Dendritic cell treated with granulocyte-macrophage colony-stimulating factor and Interleukin-4, amounts not matched to agents 40 ng/mL and 50 ng/mL, for 4 days (primary cell): ENCODE measurements around the gene KLRK1.
"Not testable (repeated sequence)": the region's sequence is repeated elsewhere in the genome, so short reads cannot be mapped to it uniquely, and the experiment has no call there.

ENCODE experiments used
- H3K27ac Mint-ChIP-seq: one replicate; pipeline ENCODE4 v1.8.0; 2022; ENCODE audit warnings: mild to moderate bottlenecking, mixed read lengths
- H3K27me3 Mint-ChIP-seq: one replicate; pipeline ENCODE4 v1.8.0; 2022; ENCODE audit warnings: mild to moderate bottlenecking, mixed read lengths
- H3K36me3 Mint-ChIP-seq: one replicate; pipeline ENCODE4 v1.8.0; 2022; ENCODE audit warnings: low read depth, mixed read lengths
- H3K4me1 Mint-ChIP-seq: one replicate; pipeline ENCODE4 v1.8.0; 2022; ENCODE audit warnings: low read depth, mixed read lengths
- H3K4me3 Mint-ChIP-seq: one replicate; pipeline ENCODE4 v1.8.0; 2022; ENCODE audit warnings: mild to moderate bottlenecking, moderate library complexity, mixed read lengths
- H3K9me3 Mint-ChIP-seq: one replicate; pipeline ENCODE4 v1.8.0; 2022; ENCODE audit warnings: mixed read lengths
- intact Hi-C: fragments of 100-400 bp; cut with micrococcal nuclease; formaldehyde crosslinking; loops from one replicate; pipeline ENCODE4 v1.15.0; 2022

The KLRK1 gene

GRCh38 chr12:10362828-10363657, 26.8 kb downstream of the KLRK1 start:
- no peaks in the 10 kb centered on the region for H3K4me1 Mint-ChIP-seq
- no peaks in the 10 kb centered on the region for H3K36me3 Mint-ChIP-seq
- intact Hi-C loops: loop anchor here (5.0 kb wide), 1 partner anchor 44 kb away; the partner anchor contains the start of gene KLRC4
- H3K27ac Mint-ChIP-seq: no peak overlapping the region
- no peak overlapping the region for H3K4me3 Mint-ChIP-seq
- no peaks in the 10 kb centered on the region for H3K27me3 Mint-ChIP-seq
- peaks cover 4% of the 10 kb centered on the region for H3K9me3 Mint-ChIP-seq

GRCh38 chr12:10362325-10362724, 27.5 kb downstream of the KLRK1 start:
- Mint-ChIP-seq H3K36me3 (no peaks in the 10 kb centered on the region), H3K4me1 (no peaks in the 10 kb centered on the region), H3K27me3 (no peaks in the 10 kb centered on the region), H3K9me3 (no peaks in the 10 kb centered on the region), H3K4me3 (no peak overlapping the region), H3K27ac (no peak overlapping the region)
- intact Hi-C loops: loop anchor here (5.0 kb wide), 1 partner anchor 45 kb away; the partner anchor contains the start of gene KLRC4

- no peaks in the 10 kb centered on the region for H3K9me3 Mint-ChIP-seq
- no peak overlapping the region for H3K4me3 Mint-ChIP-seq
- H3K27me3 Mint-ChIP-seq: no peaks in the 10 kb centered on the region
- no peak overlapping the region for H3K27ac Mint-ChIP-seq
- H3K36me3 Mint-ChIP-seq: no peaks in the 10 kb centered on the region
- H3K4me1 Mint-ChIP-seq: no peaks in the 10 kb centered on the region
- intact Hi-C loops: loop anchor here (5.0 kb wide), 1 partner anchor 46 kb away; the partner anchor contains the start of gene KLRC4
Observed at GRCh38 chr12:10361622-10362021, 28.2 kb downstream of the KLRK1 start.

DNA sequence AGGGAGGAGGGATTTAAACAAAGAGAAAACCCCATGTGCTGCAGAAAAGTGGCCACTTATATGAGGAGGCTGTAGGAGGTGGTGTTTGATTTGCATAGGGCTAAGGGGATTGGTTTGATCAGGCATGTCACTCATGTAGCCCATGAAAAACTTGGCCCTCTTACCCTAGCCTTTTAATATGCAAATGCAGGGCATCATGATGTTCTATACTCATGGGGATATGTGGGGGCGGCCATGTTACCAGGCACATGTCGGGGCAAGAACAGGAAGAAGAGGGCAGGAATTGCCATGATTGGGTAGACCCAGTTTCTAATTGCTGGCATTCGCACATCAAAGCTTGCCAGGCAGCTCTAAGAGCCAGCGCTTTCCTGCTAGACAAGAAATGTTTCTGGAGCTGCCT, 28.8 kb downstream of the KLRK1 start:
- Mint-ChIP-seq H3K27ac (no peak overlapping the region), H3K9me3 (no peaks in the 10 kb centered on the region), H3K4me3 (no peak overlapping the region), H3K4me1 (no peaks in the 10 kb centered on the region), H3K36me3 (no peaks in the 10 kb centered on the region), H3K27me3 (no peaks in the 10 kb centered on the region)
- intact Hi-C loops: loop anchor here (5.0 kb wide), 1 partner anchor 46 kb away; the partner anchor contains the start of gene KLRC4

DNA sequence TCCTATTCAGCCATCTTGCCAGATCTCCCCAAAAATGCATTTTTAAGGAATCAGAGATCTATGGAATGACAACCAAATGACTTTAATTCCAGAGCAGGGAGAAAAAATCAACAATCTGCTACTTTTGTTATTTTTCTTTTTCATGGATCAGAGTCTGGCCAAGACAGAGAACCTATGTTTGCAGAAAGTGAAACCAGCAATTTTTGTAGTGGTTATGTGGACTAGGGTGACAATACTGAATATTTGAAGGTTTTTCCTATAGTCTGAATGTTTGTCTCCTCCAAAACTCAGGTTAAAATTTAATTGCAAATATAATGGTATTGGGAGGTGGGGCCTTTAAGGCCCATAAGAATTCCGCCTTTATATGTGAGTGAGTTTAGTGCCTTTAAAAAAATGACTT, 30.9 kb downstream of the KLRK1 start:
- Mint-ChIP-seq H3K4me3 (no peak overlapping the region), H3K9me3 (no peaks in the 10 kb centered on the region), H3K36me3 (no peaks in the 10 kb centered on the region), H3K4me1 (no peaks in the 10 kb centered on the region), H3K27me3 (no peaks in the 10 kb centered on the region), H3K27ac (no peak overlapping the region)
- intact Hi-C loops: no loop called here

DNA sequence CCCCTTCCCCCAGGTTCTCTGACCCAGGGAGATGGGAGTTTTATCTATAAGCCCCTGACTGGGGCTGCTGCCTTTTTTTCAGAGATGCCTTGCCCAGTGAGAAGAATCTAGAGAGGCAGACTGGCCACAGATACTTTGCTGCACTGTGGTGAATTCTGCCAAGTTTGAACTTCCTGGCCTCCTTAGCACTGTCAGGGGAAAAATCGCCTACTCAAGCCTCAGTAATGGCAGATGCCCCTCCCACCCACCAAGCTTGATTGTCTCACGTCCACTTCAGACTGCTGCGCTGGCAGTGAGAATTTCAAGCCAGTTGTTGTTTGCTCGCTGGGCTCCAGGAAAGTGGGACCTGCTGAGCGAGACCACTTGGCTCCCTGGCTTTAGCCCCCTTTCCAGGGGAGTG, 31.7 kb downstream of the KLRK1 start:
- H3K27ac Mint-ChIP-seq: no peak overlapping the region
- H3K36me3 Mint-ChIP-seq: no peaks in the 10 kb centered on the region
- H3K27me3 Mint-ChIP-seq: no peaks in the 10 kb centered on the region
- no peaks in the 10 kb centered on the region for H3K4me1 Mint-ChIP-seq
- no peaks in the 10 kb centered on the region for H3K9me3 Mint-ChIP-seq
- intact Hi-C loops: no loop called here
- no peak overlapping the region for H3K4me3 Mint-ChIP-seq

GRCh38 chr12:10354502-10354901, 35.3 kb downstream of the KLRK1 start:
- no peaks in the 10 kb centered on the region for H3K36me3 Mint-ChIP-seq
- H3K27ac Mint-ChIP-seq: no peak overlapping the region
- no peaks in the 10 kb centered on the region for H3K4me1 Mint-ChIP-seq
- intact Hi-C loops: no loop called here
- H3K4me3 Mint-ChIP-seq: no peak overlapping the region
- peaks cover 19% of the 10 kb centered on the region for H3K9me3 Mint-ChIP-seq
- no peaks in the 10 kb centered on the region for H3K27me3 Mint-ChIP-seq

GRCh38 chr12:10354071-10354470, 35.8 kb downstream of the KLRK1 start:
- Mint-ChIP-seq H3K27ac (no peak overlapping the region), H3K27me3 (no peaks in the 10 kb centered on the region), H3K4me1 (no peaks in the 10 kb centered on the region), H3K4me3 (no peak overlapping the region), H3K36me3 (no peaks in the 10 kb centered on the region), H3K9me3 (peaks cover 23% of the 10 kb centered on the region)
- intact Hi-C loops: no loop called here

DNA sequence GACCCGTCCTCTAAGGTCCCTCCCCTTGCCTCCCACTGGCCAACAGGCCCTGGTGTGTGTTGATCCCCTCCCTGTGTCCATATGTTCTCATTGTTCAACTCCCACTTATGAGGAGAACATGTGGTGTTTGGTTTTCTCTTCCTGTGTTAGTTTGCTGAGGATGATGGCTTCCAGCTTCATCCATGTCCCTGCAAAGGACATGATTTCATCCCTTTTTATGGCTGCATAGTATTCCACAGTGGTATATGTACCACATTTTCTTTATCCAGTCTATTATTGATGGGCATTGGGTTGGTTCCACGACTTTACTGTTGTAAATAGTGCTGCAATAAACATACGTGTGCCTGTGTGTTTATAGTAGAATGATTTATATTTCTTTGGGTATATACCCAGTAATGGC, 38.4 kb downstream of the KLRK1 start:
- H3K36me3 Mint-ChIP-seq, intact Hi-C loops, H3K27ac Mint-ChIP-seq, H3K4me3 Mint-ChIP-seq, H3K27me3 Mint-ChIP-seq, H3K4me1 Mint-ChIP-seq: not testable (repeated sequence)
- H3K9me3 Mint-ChIP-seq: peaks cover 35% of the 10 kb centered on the region

DNA sequence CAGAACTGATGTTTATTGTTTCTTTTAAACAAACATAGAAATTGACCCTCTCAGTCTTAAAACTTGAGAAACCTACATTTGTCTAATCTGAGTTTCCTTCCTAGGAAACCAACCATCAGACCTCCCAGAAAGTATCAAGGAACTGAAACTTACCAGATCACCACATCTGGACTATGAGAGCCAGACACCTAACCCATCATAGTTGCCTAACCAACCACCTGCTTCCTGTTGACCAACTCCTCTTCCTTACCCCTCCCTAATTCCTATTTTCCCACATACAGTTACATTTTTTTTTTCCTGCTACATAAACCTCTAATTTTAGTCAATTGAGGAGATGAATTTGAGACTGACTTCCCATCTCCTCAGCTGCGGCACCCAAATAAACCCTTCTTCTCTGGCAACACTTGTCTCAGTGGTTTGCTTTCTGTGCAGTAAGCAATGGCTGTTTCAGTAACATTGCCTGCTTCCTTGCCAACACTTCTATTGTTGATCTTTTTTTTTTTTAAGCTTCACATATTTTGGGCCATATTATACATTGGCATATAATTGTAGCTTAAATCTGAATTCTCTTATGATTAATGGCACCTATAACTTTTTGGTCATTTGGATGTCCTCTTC, 47.8 kb downstream of the KLRK1 start:
- Mint-ChIP-seq H3K9me3 (peaks cover 29% of the 10 kb centered on the region), H3K4me1 (peaks cover 6% of the 10 kb centered on the region), H3K36me3 (peaks cover 6% of the 10 kb centered on the region), H3K4me3 (no peak overlapping the region), H3K27ac (no peak overlapping the region), H3K27me3 (no peaks in the 10 kb centered on the region)
- intact Hi-C loops: no loop called here

DNA sequence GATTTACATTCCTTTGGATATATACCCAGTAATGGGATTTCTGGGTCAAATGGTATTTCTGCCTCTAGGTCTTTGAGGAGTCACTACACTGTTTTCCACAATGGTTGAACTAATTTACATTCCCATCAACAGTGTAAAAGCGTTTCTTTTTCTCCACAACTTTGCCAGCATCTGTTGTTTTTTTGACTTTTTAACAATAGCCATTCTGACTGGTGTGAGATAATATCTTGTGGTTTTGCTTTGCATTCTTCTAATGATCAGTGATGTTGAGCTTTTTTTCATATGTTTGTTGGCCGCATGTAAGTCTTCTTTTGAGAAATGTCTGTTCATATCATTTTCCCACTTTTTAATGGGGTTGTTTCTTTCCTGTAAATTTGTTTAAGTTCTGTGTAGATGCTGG, 48.9 kb downstream of the KLRK1 start:
- H3K36me3 Mint-ChIP-seq, H3K4me1 Mint-ChIP-seq, intact Hi-C loops, H3K27ac Mint-ChIP-seq, H3K4me3 Mint-ChIP-seq, H3K27me3 Mint-ChIP-seq: not testable (repeated sequence)
- peaks cover 26% of the 10 kb centered on the region for H3K9me3 Mint-ChIP-seq

DNA sequence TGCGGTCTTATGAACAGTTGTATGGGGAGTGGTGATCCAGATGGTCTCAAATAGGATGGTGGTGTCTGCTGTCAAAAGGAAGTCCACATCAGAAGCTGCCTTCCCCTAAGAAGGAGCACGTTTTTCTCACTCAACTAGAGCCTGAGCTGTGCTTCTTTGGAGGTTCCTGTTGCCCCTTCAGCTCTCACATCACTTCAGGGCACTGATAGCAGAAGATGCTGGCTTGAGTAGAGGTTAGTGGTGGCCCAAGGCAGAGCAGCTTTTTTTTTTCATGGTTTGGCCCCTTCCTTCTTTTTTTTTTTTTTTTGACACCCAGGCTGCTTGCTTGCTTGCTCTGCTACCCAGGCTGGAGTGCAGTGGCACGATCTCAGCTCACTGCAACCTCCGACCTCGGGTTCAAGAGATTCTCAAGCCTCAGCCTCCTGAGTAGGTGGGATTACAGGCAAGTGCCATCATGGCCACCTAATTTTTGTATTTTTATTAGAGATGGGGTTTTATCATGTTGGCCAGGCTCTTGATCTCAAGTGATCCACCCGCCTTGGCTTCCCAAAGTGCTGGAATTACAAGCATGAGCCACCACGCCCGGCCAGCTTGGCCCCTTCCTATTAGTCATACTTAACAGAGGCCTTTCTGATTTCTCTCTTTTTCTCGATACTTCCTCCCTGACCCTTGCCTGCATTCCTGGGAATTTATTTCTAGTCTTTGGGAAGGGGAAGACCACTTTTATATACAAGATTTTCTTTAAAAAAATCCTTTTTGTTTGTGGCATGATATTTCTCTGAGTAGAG, 50.6 kb downstream of the KLRK1 start:
- peaks cover 3% of the 10 kb centered on the region for H3K27me3 Mint-ChIP-seq
- peaks cover 18% of the 10 kb centered on the region for H3K4me1 Mint-ChIP-seq
- peaks cover 6% of the 10 kb centered on the region for H3K36me3 Mint-ChIP-seq
- no peak overlapping the region for H3K4me3 Mint-ChIP-seq
- intact Hi-C loops: no loop called here
- H3K9me3 Mint-ChIP-seq: peaks cover 24% of the 10 kb centered on the region
- no peak overlapping the region for H3K27ac Mint-ChIP-seq

- Mint-ChIP-seq H3K9me3 (peaks cover 17% of the 10 kb centered on the region), H3K4me1 (peaks cover 18% of the 10 kb centered on the region)
- H3K4me3 Mint-ChIP-seq, H3K27ac Mint-ChIP-seq, intact Hi-C loops, H3K36me3 Mint-ChIP-seq, H3K27me3 Mint-ChIP-seq: not testable (repeated sequence)
Observed at GRCh38 chr12:10338470-10338869, 51.4 kb downstream of the KLRK1 start.

GRCh38 chr12:10336196-10336595, 53.6 kb downstream of the KLRK1 start:
- intact Hi-C loops, H3K4me3 Mint-ChIP-seq, H3K27ac Mint-ChIP-seq, H3K36me3 Mint-ChIP-seq, H3K9me3 Mint-ChIP-seq, H3K27me3 Mint-ChIP-seq: not testable (repeated sequence)
- H3K4me1 Mint-ChIP-seq: peaks cover 12% of the 10 kb centered on the region
